NCI-H2171 treated with DMSO at 0.1 percent for 48 hours (cell line): Measurements from ENCODE around the gene FLYWCH2.

ENCODE experiments used
- DNase-seq: peaks from one replicate; lab custom pipeline; 2025; lab: John Stamatoyannopoulos, UW

The FLYWCH2 gene

GRCh38 chr16:2854700-2855309 lies 28.2 kb upstream of the FLYWCH2 start:
- DNase-seq = no peak

GRCh38 chr16:2855536-2855935 lies 27.5 kb upstream of the FLYWCH2 start:
- DNase-seq = no peak

- DNase-seq = no peak
Measured at GRCh38 chr16:2856061-2856670, 26.8 kb upstream of the FLYWCH2 start.

- no peak for DNase-seq
Measured at GRCh38 chr16:2856686-2857450, 26.1 kb upstream of the FLYWCH2 start.

- peak; percentile 10 for DNase-seq
Measured at GRCh38 chr16:2857451-2858244, 25.4 kb upstream of the FLYWCH2 start, which contains the start of gene PRSS22. Gene PRSS22, minus strand, starts transcription at chr16:2858170. Its CDS starts 66 bp downstream, at chr16:2858104.

GRCh38 chr16:2858245-2859025 lies 24.6 kb upstream of the FLYWCH2 start:
- DNase-seq = peak; percentile 21

GRCh38 chr16:2859686-2860265 lies 23.2 kb upstream of the FLYWCH2 start:
- DNase-seq = no peak

GRCh38 chr16:2860826-2861567 lies 22.0 kb upstream of the FLYWCH2 start:
- no peak for DNase-seq

- no peak for DNase-seq
Measured at GRCh38 chr16:2865651-2866050, 17.4 kb upstream of the FLYWCH2 start.

- DNase-seq = no peak
Measured at GRCh38 chr16:2866431-2866830, 16.6 kb upstream of the FLYWCH2 start.

- DNase-seq = no peak
Measured at GRCh38 chr16:2867661-2867986, 15.4 kb upstream of the FLYWCH2 start.

- peak; percentile 93 for DNase-seq
Measured at GRCh38 chr16:2867987-2868789, 14.8 kb upstream of the FLYWCH2 start.

- no peak for DNase-seq
Measured at GRCh38 chr16:2871926-2872325, 11.1 kb upstream of the FLYWCH2 start.

- peak; percentile 62 for DNase-seq
Measured at GRCh38 chr16:2874032-2874911, 8.7 kb upstream of the FLYWCH2 start.

- DNase-seq = peak; percentile 73
Measured at GRCh38 chr16:2874912-2875362, 8.1 kb upstream of the FLYWCH2 start.

GRCh38 chr16:2879854-2880508 lies 3.0 kb upstream of the FLYWCH2 start:
- DNase-seq = no peak

GRCh38 chr16:2881783-2882649 lies 999 bp upstream of the FLYWCH2 start:
- peak; percentile 39 for DNase-seq
